ENCODE data around the gene GPR62.
"Not testable (repeated sequence)": the region's sequence is repeated elsewhere in the genome, so short reads cannot be mapped to it uniquely, and the experiment has no call there.

GPR62 gene

DNA sequence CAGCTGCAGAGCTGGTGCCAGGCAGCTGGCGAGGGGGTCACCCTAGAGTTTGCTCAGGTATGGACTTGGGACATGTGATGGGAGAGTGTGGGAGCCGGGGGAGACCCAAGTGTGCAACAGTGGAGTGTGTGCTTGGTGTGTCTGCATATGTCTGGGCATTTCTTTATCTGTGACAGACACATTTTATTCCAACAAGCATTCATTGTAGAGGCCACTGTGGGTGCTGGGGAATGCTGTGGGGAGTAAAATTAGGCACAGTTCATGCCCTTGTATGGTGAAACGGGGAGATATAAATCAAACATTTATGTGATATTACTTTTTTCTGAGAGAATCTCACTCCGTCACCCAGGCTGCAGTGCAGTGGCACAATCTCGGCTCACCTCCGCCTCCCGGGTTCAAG lies 32.4 kb downstream of the GPR62 start:
- DNase-seq (ENCODE audit: low read depth) = no peak
- no peak overlapping the region for H3K4me3 ChIP-seq (ENCODE audit: low read depth, low read length)
- TF ChIP-seq, protein P1, sequence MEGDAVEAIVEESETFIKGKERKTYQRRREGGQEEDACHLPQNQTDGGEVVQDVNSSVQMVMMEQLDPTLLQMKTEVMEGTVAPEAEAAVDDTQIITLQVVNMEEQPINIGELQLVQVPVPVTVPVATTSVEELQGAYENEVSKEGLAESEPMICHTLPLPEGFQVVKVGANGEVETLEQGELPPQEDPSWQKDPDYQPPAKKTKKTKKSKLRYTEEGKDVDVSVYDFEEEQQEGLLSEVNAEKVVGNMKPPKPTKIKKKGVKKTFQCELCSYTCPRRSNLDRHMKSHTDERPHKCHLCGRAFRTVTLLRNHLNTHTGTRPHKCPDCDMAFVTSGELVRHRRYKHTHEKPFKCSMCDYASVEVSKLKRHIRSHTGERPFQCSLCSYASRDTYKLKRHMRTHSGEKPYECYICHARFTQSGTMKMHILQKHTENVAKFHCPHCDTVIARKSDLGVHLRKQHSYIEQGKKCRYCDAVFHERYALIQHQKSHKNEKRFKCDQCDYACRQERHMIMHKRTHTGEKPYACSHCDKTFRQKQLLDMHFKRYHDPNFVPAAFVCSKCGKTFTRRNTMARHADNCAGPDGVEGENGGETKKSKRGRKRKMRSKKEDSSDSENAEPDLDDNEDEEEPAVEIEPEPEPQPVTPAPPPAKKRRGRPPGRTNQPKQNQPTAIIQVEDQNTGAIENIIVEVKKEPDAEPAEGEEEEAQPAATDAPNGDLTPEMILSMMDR (IDR thresholded peaks at IDR 0.05; ENCODE audit: low read depth, low read length, missing control alignments) = no peak

DNA sequence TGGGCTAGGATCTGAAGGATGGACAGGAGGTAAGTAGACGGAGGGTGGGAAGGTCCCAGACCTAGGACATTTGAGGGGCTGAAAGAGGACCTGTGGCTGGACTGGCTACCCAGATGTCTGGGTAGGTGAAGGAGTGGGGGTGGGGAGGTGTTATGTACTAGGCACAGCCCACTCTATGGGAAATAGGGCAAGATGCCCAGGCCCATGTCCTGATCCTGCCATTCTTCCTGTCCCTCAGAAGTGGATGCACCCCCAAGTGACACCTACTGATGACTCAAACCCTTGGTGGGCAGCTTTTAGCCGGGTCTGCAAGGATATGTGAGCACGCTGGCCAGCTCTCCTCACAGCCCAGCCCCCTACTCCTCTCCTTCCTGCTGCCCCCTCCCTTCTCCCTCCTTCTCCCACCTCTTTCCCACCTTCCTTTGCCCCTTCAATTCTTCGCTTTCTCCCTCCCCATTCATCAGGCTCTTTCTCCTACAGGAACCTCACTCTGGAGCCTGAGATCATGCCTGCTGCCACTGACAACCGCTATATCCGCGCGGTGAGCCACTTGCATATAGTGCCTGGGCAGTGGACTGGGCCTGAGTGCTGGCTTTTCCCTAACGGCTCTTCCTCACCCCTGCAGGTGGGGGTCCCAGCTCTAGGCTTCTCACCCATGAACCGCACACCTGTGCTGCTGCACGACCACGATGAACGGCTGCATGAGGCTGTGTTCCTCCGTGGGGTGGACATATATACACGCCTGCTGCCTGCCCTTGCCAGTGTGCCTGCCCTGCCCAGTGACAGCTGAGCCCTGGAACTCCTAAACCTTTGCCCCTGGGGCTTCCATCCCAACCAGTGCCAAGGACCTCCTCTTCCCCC lies 33.3 kb downstream of the GPR62 start:
- H3K4me3 ChIP-seq (ENCODE audit: low read depth, low read length) = no peak overlapping the region
- TF ChIP-seq, protein P1 (IDR thresholded peaks at IDR 0.05; ENCODE audit: low read depth, low read length, missing control alignments) = no peak
- no peak for DNase-seq (ENCODE audit: low read depth)

DNA sequence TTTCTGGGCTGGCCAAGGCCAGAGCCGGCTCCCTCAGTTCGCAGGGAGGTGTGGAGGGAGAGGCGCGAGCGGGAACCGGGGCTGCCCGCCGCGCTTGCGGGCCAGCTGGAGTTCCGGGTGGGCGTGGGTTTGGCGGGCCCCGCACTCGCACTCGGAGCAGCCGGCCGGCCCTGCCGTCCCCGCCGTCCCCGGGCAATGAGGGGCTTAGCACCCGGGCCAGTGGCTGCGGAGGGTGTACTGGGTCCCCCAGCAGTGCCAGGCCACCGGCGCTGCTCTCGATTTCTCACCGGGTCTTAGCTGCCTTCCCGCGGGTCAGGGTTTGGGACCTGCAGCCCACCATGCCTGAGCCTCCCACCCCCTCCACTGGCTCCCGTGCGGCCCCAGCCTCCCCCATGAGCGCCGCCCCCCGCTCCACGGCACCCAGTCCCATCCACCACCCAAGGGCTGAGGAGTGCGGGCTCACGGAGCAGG lies 35.4 kb downstream of the GPR62 start:
- DNase-seq (ENCODE audit: low read depth) = not testable (repeated sequence)

DNA sequence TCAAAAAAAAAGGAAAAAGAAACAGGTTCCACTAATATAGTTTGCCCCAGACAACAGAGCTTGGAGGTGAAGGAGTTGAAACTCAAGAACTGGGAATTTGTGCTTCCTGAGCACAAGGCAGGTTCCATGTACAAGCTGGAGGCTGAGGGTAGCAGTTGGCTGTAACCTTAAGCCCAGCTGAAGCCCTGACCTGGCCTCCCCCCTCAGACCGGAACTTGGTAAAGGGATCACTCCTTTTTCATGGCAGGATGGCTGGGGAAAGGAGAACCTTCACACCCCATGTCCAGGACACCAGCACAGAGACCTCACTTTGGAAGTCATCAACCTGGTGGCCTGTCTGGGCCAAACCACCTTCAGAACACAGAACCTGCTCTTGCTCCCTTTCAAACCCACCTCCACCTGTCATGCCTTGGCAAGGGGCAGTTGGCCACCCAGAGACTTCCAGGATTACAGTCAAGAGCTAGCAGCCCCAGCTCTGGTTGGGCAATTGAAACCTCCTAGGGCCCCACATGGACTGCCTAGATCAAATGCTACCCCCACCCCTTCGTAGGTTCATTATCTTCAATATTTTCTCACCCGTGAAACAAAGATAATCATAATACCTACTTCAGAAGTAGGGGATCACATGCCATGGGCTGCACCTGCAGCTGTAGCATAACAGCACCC lies 37.0 kb downstream of the GPR62 start:
- H3K4me3 ChIP-seq (ENCODE audit: low read depth, low read length) = no peak overlapping the region
- no peak for DNase-seq (ENCODE audit: low read depth)
- TF ChIP-seq, protein P1 (IDR thresholded peaks at IDR 0.05; ENCODE audit: low read depth, low read length, missing control alignments) = no peak

More for the DNA sequence above, 35.4 kb downstream of the GPR62 start:
- not testable (repeated sequence) for H3K4me3 ChIP-seq (ENCODE audit: low read depth, low read length)

DNA sequence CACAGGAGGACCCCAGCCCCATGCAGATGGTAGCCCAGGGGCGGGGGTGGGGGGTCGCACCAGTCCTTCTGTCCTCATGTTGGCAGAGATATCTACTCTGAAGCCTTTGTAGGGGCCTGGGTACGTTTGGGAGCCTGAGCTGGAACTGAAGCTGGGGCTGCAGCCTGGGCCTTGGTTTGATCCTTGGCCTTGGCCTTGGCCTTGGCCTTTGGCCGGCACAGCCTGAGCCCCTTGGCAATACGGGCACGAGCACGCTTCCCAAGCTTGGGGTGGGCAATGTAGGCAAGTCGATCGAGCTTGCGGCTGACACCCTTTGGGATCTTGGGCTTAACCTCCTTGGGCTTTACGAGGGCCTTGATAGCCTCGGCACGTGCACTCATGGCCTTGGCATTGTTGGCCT lies 38.5 kb downstream of the GPR62 start:
- DNase-seq (ENCODE audit: low read depth); H3K4me3 ChIP-seq (ENCODE audit: low read depth, low read length): not testable (repeated sequence)

DNA sequence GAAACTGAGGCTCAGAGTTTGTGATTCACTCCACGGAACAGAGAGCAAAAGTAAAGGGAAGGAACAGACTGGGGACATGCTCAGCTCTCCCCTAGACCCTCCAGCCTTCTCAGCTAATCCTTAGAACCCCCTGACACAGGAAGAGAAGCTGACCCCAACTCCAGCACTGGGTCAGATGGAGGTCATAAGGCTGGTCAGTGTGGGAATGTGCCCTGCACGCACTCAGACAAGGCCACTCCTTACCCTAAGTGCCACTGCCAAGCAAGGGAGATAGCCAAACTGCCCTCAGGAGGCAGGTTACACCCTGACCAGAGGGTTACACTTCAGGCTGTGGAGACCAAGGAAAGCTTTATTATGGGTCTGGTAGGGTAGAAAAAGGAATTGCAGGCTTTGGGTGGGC lies 39.3 kb downstream of the GPR62 start:
- TF ChIP-seq, protein P1 (IDR thresholded peaks at IDR 0.05; ENCODE audit: low read depth, low read length, missing control alignments) = no peak
- peak overlapping the region; percentile 87 for H3K4me3 ChIP-seq (ENCODE audit: low read depth, low read length)
- DNase-seq (ENCODE audit: low read depth) = no peak

DNA sequence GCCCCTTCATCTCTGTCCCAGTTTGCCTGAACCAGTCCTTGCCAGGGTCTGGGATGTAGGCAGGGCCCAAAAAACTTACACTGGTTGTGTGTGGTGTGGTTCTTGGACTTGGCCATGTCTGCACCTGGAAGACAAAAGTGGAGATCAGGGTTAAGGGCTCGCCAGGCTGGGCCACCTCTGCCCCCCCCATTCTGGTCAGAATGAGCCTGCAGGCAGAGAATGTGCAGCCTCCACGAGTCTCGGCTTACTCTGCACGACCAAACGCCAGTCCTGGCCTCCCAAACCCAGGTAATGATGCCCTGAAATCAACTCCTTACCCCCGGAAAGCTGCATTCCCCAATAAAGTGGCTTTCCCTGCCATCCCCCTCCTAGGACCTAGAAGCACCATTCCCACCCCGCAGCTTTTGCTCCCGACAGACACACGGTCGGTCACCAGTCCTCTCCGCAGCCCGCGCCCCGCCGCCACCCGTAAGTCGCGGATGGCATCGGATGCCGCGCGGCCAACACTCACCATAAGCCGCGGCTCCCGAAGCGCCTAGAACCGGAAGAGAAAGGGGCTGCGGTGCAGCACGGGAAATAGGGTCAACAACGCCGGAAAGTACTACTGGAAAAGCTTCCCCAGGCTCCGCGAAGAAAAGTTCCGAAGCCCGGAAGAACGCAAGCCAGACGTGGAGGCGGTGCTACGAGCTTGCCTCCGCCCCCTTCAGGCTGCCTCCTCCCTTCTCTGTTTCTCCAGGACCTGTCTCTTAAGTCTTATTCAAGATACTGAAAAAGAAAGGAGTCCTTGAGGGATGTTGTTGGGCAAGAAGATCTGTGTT lies 40.4 kb downstream of the GPR62 start, which contains the start of gene RPL29:
RPL29 (minus strand) TSS at position 550 of the 818 bp plus-strand sequence; CDS start at position 116, 434 bp downstream.
- DNase-seq (ENCODE audit: low read depth) = peak; percentile 92
- TF ChIP-seq, protein P1 (IDR thresholded peaks at IDR 0.05; ENCODE audit: low read depth, low read length, missing control alignments) = no peak
- H3K4me3 ChIP-seq (ENCODE audit: low read depth, low read length) = peak within 1 kb of the TSS; percentile 87

All from GM12864 (cell line).